Upper lobe of left lung (tissue), 4 donors: ENCODE measurements around the gene SARS1.

Experiments used
- CTCF ChIP-seq, 6 experiments: fragments of 450-650 bp in 4 of 6; fragments of 200-600 bp in 2 of 6; sonication (generic) in 2 of 6; IDR thresholded peaks; one replicate each; pipeline ENCODE4 v1.5.1; 2016 to 2019; ENCODE audit warnings: antibody characterized with exemption in 6 of 6
- POLR2A ChIP-seq, 4 donors: fragments of 450-650 bp; IDR thresholded peaks; one replicate each; pipeline ENCODE4 v1.5.1; 2016 to 2017; ENCODE audit warnings: antibody characterized with exemption in 4 of 4, mild to moderate bottlenecking in 2 of 4
- POLR2AphosphoS5 ChIP-seq, 2 donors: sonication (generic); formaldehyde crosslinking; IDR thresholded peaks; one replicate each; pipeline ENCODE4 v1.5.1; 2017; ENCODE audit warnings: antibody characterized with exemption in 2 of 2

- TF ChIP-seq CTCF (IDR thresholded peaks at IDR 0.05) (no peak), POLR2AphosphoS5 (IDR thresholded peaks at IDR 0.05) (no peak), POLR2A (IDR thresholded peaks at IDR 0.05) (no peak)
Observed at GRCh38 chr1:109253803-109254620, 40.3 kb downstream of the SARS1 start.
